ENCODE measurements around the gene CYFIP2. TPM values are rescaled to one million over a fixed set of nuclear protein-coding genes. Genes with fewer than 3 reads are reported as not detected.

CYFIP2 gene
- total RNA-seq, 1 donor from 2014 or later, result 96.8 TPM

GRCh38 chr5:157444224-157444623, 178.3 kb downstream of the CYFIP2 start:
- Mint-ChIP-seq H3K4me1 (ENCODE audit: low read depth, unreplicated experiment) (peaks cover 13% of the 10 kb centered on the region), H3K27ac (ENCODE audit: unreplicated experiment) (no peak overlapping the region), H3K9me3 (ENCODE audit: unreplicated experiment) (peaks cover 2% of the 10 kb centered on the region), H3K36me3 (ENCODE audit: low read depth, unreplicated experiment) (no peaks in the 10 kb centered on the region), H3K4me3 (ENCODE audit: unreplicated experiment) (no peak overlapping the region), H3K27me3 (ENCODE audit: low read depth, unreplicated experiment) (peaks cover 6% of the 10 kb centered on the region)
- no peaks in the 10 kb centered on the region for H3K36me3 ChIP-seq (ENCODE audit: insufficient read depth, low read length)
- TF ChIP-seq EZH2 (IDR thresholded peaks at IDR 0.05; ENCODE audit: insufficient read depth, low read length), result no peak
- TF ChIP-seq, protein P1, sequence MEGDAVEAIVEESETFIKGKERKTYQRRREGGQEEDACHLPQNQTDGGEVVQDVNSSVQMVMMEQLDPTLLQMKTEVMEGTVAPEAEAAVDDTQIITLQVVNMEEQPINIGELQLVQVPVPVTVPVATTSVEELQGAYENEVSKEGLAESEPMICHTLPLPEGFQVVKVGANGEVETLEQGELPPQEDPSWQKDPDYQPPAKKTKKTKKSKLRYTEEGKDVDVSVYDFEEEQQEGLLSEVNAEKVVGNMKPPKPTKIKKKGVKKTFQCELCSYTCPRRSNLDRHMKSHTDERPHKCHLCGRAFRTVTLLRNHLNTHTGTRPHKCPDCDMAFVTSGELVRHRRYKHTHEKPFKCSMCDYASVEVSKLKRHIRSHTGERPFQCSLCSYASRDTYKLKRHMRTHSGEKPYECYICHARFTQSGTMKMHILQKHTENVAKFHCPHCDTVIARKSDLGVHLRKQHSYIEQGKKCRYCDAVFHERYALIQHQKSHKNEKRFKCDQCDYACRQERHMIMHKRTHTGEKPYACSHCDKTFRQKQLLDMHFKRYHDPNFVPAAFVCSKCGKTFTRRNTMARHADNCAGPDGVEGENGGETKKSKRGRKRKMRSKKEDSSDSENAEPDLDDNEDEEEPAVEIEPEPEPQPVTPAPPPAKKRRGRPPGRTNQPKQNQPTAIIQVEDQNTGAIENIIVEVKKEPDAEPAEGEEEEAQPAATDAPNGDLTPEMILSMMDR (IDR thresholded peaks at IDR 0.05; ENCODE audit: insufficient read depth, low read depth, low read length), result no peak
- no peaks in the 10 kb centered on the region for H4K20me1 ChIP-seq (ENCODE audit: insufficient read depth, low read length)
- H3K4me2 ChIP-seq (ENCODE audit: low read length), result no peak overlapping the region
- no peak overlapping the region for H3K9ac ChIP-seq (ENCODE audit: low read length)
- FAIRE-seq, result no peak
- DNase-seq (ENCODE audit: low read depth), result no peak
- H2AFZ ChIP-seq (ENCODE audit: low read depth, low read length), result no peak overlapping the region
- peaks cover 4% of the 10 kb centered on the region for H3K4me1 ChIP-seq (ENCODE audit: insufficient read depth, low read length)
- H3K27me3 ChIP-seq (ENCODE audit: insufficient read depth, low read length), result no peaks in the 10 kb centered on the region
- H3K27ac ChIP-seq (ENCODE audit: low read depth, low read length), result no peak overlapping the region
- H3K4me3 ChIP-seq (ENCODE audit: insufficient read depth, low read depth, low read length), result no peak overlapping the region
- no peaks in the 10 kb centered on the region for H3K9me3 ChIP-seq (ENCODE audit: insufficient read depth, low read depth, low read length)
- H3K79me2 ChIP-seq (ENCODE audit: insufficient read depth, low read length), result no peaks in the 10 kb centered on the region

Other genes starting within 250 kb of the CYFIP2 start
- 1.3 and 2.0 TPM in 2 replicates for gene HAVCR1, start 207.0 kb upstream of the CYFIP2 start, total RNA-seq
- 7.4 and 10.0 TPM in 2 replicates for gene HAVCR2, start 157.1 kb upstream of the CYFIP2 start, total RNA-seq
- 9.3 and 9.6 TPM in 2 replicates for gene MED7, start 123.3 kb upstream of the CYFIP2 start, total RNA-seq
- not detected in 2 replicates for gene GARIN3, start 99.9 kb upstream of the CYFIP2 start, total RNA-seq
- 0.48 and 0.67 TPM in 2 replicates for gene ITK, start 85.3 kb upstream of the CYFIP2 start, total RNA-seq
- 7.1 and 10.8 TPM in 2 replicates for gene NIPAL4, start 194.1 kb downstream of the CYFIP2 start, total RNA-seq